T-helper 1 cell treated with Interleukin-12 subunit alpha and Interleukin-12 subunit beta and Interleukin-4 antibody, amounts not matched to agents 30 μg/mL and 1 μg/mL, for 36 hours (primary cell): ENCODE results near the gene CNOT11.
A peak's percentile ranks its signal among the peaks of the same experiment; 100 is the strongest.

Experiments
- H3K27ac Mint-ChIP-seq: one replicate; pipeline ENCODE4 v1.8.0; 2021; ENCODE audit warnings: mild to moderate bottlenecking, mixed read lengths
- H3K27me3 Mint-ChIP-seq: one replicate; pipeline ENCODE4 v1.8.0; 2021; ENCODE audit warnings: low read depth, mixed read lengths
- H3K36me3 Mint-ChIP-seq: one replicate; pipeline ENCODE4 v1.8.0; 2021; ENCODE audit warnings: low read depth, mixed read lengths
- H3K4me1 Mint-ChIP-seq: one replicate; pipeline ENCODE4 v1.8.0; 2021; ENCODE audit warnings: low read depth, mixed read lengths
- H3K4me3 Mint-ChIP-seq: one replicate; pipeline ENCODE4 v1.8.0; 2021; ENCODE audit warnings: mild to moderate bottlenecking, moderate library complexity, mixed read lengths
- H3K9me3 Mint-ChIP-seq: one replicate; pipeline ENCODE4 v1.8.0; 2021; ENCODE audit warnings: mixed read lengths

The CNOT11 gene

DNA sequence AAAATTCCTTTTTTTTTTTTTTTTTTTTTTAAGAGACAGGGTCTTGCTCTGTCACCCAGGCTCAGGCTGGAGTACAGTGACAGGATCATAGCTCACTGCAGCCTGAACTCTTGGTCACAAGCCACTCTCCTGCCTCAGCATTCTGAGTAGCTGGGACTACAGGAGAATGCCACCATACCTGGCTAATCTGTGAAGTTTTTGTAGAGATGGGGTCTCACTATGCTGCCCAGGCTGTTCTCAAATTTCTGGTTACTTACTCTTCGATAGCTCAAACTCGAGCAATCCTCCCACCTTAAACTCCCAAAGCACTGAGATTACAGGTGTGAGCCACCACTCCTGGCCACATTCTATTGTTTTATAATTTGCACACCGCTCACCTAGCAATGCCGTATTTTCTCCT is 28.8 kb downstream of the CNOT11 start:
- Mint-ChIP-seq H3K4me3 (no peak overlapping the region), H3K27ac (no peak overlapping the region), H3K4me1 (peaks cover 27% of the 10 kb centered on the region), H3K9me3 (no peaks in the 10 kb centered on the region), H3K27me3 (no peaks in the 10 kb centered on the region), H3K36me3 (peaks cover 66% of the 10 kb centered on the region)

DNA sequence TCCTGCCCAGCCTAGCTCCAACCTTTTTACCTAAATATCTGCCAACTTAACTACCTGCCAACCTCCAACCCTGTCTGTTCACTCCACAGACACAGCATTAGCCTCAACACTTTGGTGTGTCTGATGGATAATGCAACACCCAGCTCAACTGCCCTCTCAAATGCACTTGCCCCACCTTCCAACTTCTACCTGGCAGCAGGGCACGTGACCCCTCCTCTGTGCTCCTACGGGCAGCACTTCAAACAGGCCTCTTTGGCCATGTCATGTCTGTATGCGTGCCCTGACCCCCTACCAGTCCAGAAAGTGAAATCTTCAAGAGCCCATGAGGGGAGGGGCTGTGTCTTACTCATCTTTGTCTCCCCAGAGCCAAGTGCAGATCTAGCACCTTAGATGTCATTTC is 30.3 kb downstream of the CNOT11 start:
- Mint-ChIP-seq H3K9me3 (no peaks in the 10 kb centered on the region), H3K27me3 (no peaks in the 10 kb centered on the region), H3K4me1 (peaks cover 28% of the 10 kb centered on the region), H3K4me3 (no peak overlapping the region), H3K36me3 (peaks cover 69% of the 10 kb centered on the region), H3K27ac (no peak overlapping the region)

DNA sequence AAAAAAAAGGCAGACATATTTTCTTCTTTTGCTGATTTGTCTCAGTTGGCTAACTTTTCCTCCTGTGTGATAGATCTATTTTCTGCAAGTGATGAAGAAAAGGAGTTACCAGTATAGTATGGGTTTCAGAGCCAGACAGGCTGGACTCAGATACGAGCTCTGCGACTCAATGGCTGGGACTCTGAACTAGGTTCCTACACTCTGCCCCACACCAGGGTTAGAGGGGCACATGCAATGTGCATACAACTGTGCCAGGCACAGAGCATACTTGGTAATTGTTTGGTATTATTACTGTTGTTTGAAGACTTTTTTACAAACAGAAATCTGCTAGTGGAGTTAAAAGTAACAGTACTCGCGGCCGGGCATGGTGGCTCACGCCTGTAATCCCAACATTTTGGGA is 34.0 kb downstream of the CNOT11 start:
- Mint-ChIP-seq H3K27me3 (no peaks in the 10 kb centered on the region), H3K27ac (no peak overlapping the region), H3K9me3 (no peaks in the 10 kb centered on the region), H3K4me1 (peaks cover 17% of the 10 kb centered on the region), H3K4me3 (no peak overlapping the region), H3K36me3 (peaks cover 46% of the 10 kb centered on the region)

DNA sequence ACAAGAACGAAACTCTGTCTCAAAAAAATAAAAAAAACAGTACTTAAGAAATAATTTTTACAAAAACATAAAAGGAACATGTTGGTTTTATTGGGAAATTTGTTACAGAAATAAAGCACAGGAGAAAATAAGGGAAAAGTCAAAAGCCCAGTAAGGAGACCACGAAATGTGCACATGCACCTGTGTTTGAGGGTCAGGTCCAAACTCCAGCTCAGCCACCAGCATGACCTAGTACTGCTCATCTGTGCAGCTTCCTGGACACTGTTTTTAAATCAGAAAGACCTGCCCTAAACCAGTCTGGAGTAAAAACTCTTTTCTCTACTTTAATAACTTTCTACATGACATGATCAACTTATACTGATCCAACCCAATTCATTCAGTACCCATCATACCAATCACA is 34.6 kb downstream of the CNOT11 start:
- Mint-ChIP-seq H3K27me3 (no peaks in the 10 kb centered on the region), H3K36me3 (peaks cover 40% of the 10 kb centered on the region), H3K4me3 (no peak overlapping the region), H3K9me3 (no peaks in the 10 kb centered on the region), H3K27ac (no peak overlapping the region), H3K4me1 (peaks cover 12% of the 10 kb centered on the region)

DNA sequence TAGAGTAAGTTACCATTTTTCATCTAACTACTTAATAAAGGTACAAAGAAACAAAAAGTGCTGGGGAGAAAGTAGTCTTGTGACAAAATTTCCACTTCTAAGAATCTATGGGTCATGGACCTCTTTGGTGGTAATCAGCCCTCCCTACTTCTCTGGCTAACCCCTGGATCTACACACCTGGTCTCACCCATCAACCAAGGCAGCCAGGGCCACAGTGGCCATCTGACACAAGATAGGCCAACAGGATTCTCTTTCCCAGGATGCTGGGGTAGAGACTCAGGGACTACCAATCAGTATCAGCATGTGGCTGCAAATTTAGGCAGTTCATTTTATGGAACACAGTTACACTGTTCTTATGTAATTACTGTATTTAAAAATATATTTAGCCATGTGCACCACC is 38.0 kb downstream of the CNOT11 start:
- Mint-ChIP-seq H3K27ac (no peak overlapping the region), H3K36me3 (peaks cover 31% of the 10 kb centered on the region), H3K9me3 (no peaks in the 10 kb centered on the region), H3K27me3 (no peaks in the 10 kb centered on the region), H3K4me3 (no peak overlapping the region), H3K4me1 (peaks cover 16% of the 10 kb centered on the region)

DNA sequence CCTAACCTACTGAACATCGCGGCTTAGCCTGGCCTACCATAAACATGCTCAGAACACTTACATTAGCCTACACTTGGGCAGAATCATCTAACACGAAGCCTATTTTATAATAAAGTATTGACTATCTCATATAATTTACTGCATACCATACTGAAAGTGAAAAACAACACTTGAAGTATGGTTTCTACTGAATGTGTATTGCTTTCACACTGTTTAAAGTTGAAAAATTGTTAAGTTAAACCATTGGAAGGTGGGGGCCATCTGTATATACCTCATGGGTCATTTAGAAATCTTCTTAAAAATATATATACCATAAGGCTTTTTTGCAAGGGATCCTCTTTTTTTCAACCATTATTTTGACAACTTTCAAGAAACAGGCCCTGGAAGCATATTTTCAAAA is 39.3 kb downstream of the CNOT11 start:
- Mint-ChIP-seq H3K36me3 (peaks cover 25% of the 10 kb centered on the region), H3K4me3 (no peak overlapping the region), H3K27ac (no peak overlapping the region), H3K27me3 (no peaks in the 10 kb centered on the region), H3K4me1 (peaks cover 15% of the 10 kb centered on the region), H3K9me3 (no peaks in the 10 kb centered on the region)

DNA sequence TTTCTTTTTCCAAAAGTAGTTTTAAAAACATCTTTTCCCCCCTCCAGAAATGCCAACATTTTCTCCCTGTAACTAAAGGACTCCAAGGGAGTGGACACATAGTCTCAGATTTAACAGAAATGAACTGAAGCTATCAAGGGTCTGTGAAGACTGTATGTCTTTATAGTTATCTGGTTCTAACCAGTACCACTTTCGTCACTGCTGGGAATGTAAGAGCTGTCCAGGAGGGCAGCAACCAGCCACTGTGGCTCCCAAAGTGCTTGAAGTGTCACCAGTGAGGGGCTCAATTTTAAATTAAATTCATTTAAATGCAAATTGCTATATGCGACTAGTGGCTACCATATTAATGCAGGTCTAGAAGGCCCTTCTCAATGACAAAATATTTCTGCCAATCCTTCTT is 40.9 kb downstream of the CNOT11 start:
- peaks cover 20% of the 10 kb centered on the region for H3K4me1 Mint-ChIP-seq
- H3K27ac Mint-ChIP-seq, result no peak overlapping the region

DNA sequence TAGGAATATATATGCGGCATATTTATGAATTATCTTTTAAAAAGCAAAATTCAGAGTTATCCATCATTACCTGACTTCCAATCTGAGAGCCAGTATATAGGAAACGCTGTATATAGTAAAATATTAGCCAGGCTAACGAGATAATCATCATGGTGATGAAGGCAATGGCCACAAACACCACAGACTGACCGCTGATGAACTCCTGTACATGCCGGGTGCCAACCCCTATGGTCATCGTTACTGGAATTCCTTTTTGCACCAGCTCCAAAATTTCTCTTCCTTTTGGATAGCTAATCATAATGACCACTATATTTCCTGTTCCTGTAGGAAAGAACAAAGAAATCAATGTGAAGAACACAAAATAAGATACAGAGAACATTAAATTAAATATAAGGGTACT is 42.2 kb downstream of the CNOT11 start:
- Mint-ChIP-seq H3K4me3 (no peak overlapping the region), H3K9me3 (no peaks in the 10 kb centered on the region), H3K4me1 (peaks cover 28% of the 10 kb centered on the region), H3K27ac (no peak overlapping the region), H3K36me3 (peaks cover 17% of the 10 kb centered on the region), H3K27me3 (no peaks in the 10 kb centered on the region)

More for the DNA sequence above, 40.9 kb downstream of the CNOT11 start:
- Mint-ChIP-seq H3K9me3 (no peaks in the 10 kb centered on the region), H3K4me3 (no peak overlapping the region), H3K27me3 (no peaks in the 10 kb centered on the region), H3K36me3 (peaks cover 15% of the 10 kb centered on the region)

DNA sequence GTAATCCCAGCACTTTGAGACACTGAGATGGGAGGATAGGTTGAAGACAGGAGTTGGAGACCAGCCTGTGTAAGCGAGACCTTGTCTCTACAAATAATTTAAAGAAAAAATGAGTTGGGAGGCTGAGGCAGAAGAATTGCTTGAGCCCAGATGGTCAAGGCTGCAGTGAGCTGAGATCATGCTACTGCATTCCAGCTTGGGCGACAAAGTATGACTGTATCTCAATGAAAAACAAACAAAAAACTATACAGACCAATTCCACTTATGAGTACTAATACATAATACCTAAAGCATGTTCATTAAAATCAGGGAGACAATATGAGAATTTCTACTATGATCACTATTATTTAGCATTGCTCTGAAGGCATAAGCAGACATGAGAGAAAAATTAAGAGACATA is 43.2 kb downstream of the CNOT11 start:
- Mint-ChIP-seq H3K36me3 (peaks cover 20% of the 10 kb centered on the region), H3K9me3 (no peaks in the 10 kb centered on the region), H3K4me3 (no peak overlapping the region), H3K4me1 (peaks cover 33% of the 10 kb centered on the region), H3K27me3 (no peaks in the 10 kb centered on the region), H3K27ac (no peak overlapping the region)

DNA sequence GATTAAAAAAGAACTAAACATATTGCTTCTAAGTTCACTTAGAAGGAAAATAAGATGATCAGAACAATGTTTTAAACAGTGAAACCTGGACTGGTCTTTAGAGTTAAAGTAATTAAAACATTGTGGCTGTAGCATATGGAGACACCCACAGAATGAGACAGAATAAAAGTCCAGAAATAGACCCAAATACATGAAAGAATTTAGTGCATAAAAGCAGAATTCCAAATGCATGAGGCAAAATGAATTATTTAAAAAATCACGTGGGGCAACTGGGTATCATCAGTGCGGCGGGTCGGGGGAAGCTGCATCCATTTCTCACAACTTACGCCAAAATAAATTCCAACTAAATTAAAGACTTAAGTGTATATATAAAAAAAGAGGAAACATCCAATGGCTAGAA is 43.7 kb downstream of the CNOT11 start:
- peaks cover 21% of the 10 kb centered on the region for H3K36me3 Mint-ChIP-seq
- H3K9me3 Mint-ChIP-seq, result no peaks in the 10 kb centered on the region
- peaks cover 36% of the 10 kb centered on the region for H3K4me1 Mint-ChIP-seq
- no peak overlapping the region for H3K27ac Mint-ChIP-seq
- no peaks in the 10 kb centered on the region for H3K27me3 Mint-ChIP-seq
- H3K4me3 Mint-ChIP-seq, result no peak overlapping the region

DNA sequence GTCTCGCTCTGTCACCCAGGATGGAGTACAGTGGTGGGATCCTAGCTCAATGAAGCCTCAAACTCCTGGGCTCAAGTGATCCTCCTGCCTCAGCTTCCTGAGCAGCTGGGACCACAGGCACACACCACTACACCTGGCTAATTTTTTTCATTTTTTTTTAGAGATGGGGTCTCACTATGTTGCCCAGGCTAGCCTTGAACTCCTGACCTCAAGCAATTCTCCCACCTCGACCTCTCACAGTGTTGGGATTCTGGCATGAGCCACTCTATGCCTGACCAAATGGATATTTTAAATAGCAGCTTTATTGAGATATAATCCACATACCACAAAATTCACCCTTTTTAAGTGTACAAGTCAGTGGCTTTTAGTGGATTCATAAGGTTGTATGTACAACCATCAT is 44.7 kb downstream of the CNOT11 start:
- H3K27me3 Mint-ChIP-seq, result no peaks in the 10 kb centered on the region
- H3K9me3 Mint-ChIP-seq, result no peaks in the 10 kb centered on the region
- peaks cover 30% of the 10 kb centered on the region for H3K36me3 Mint-ChIP-seq
- H3K27ac Mint-ChIP-seq, result no peak overlapping the region
- H3K4me3 Mint-ChIP-seq, result no peak overlapping the region
- H3K4me1 Mint-ChIP-seq, result peaks cover 43% of the 10 kb centered on the region

DNA sequence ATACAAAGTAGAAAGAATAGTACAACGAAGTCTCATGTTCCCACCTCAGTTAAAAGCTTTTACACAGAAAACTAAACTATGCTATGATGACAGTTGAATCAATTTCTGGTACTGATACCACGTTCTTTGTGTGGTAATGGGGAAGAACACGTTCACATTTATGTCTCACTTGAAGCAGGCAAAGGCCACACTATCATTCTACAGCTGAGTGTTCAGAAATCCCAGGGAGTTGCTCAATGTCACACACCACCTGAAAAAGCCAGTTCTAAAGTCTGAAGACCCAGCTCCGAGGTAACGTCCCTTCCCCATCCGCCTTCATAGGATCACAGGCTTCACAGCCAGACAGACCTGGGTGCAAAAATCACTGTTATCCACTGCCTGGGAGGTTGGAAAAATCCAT is 46.9 kb downstream of the CNOT11 start:
- H3K36me3 Mint-ChIP-seq, result peaks cover 39% of the 10 kb centered on the region
- no peaks in the 10 kb centered on the region for H3K27me3 Mint-ChIP-seq
- no peaks in the 10 kb centered on the region for H3K9me3 Mint-ChIP-seq
- H3K27ac Mint-ChIP-seq, result no peak overlapping the region
- H3K4me3 Mint-ChIP-seq, result peak overlapping the region; percentile 0
- peaks cover 51% of the 10 kb centered on the region for H3K4me1 Mint-ChIP-seq

DNA sequence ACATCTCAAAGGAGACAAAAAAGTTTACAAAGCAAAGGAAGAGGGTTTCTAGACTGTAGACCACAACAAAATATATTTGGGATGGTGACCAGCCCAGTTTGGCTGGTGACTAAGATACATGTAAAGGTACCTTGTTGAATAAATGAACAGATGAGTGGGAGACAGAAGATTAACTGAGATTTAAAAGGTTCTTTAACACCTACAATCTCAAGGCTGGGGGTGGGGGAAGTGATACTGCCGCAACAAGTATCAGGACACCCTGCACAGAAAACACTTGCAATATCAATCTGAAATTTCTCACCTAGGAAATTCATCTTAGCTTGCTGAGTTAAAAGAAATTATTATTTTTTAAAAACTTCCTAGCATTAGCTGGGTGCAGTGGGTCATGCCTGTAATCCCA is 47.5 kb downstream of the CNOT11 start:
- Mint-ChIP-seq H3K4me3 (peak overlapping the region; percentile 0), H3K27me3 (no peaks in the 10 kb centered on the region), H3K9me3 (no peaks in the 10 kb centered on the region), H3K36me3 (peaks cover 41% of the 10 kb centered on the region), H3K27ac (peak overlapping the region; percentile 0), H3K4me1 (peaks cover 54% of the 10 kb centered on the region)

DNA sequence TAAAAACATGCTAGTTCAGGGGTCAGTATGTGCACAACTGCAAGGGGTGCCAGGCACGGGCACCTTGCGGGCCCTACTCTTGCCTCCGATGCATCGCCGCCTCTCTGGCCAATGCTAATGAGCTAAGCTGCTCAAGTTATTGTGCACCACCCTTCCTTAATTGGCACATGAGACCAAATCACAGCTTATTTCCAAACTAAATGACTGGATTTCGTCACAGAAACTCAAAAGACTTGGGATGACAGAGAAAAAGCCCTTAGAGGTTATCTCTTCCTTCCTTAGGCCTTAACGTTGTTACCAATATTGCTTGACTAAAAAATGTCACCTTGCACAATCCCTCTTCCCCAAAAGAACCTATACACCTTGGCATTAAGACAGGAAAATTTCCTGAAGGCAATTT is 48.1 kb downstream of the CNOT11 start:
- peaks cover 59% of the 10 kb centered on the region for H3K4me1 Mint-ChIP-seq
- H3K4me3 Mint-ChIP-seq, result peak overlapping the region; percentile 4
- peaks cover 48% of the 10 kb centered on the region for H3K36me3 Mint-ChIP-seq
- H3K27me3 Mint-ChIP-seq, result no peaks in the 10 kb centered on the region
- no peak overlapping the region for H3K27ac Mint-ChIP-seq
- H3K9me3 Mint-ChIP-seq, result no peaks in the 10 kb centered on the region

DNA sequence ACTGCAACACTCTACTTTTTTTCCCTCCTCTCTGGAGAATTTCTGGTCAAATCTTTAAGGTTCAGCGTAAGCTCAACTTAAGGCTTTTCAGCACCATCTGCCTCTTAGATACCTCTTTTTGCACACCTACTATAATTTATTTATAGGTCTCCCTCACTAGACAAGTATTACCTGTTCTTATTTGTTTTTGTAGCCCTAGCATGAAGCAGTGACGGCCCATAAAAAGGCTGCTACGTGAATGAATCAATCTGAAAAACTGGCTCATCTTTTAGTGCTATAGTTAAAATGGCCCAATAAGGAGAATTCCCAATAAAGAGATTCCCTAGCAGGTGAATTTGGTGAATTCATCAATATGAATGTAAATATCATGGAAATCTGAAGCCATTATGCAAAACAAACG is 49.3 kb downstream of the CNOT11 start:
- H3K4me1 Mint-ChIP-seq, result peaks cover 60% of the 10 kb centered on the region
- no peak overlapping the region for H3K27ac Mint-ChIP-seq
- peaks cover 57% of the 10 kb centered on the region for H3K36me3 Mint-ChIP-seq
- no peaks in the 10 kb centered on the region for H3K27me3 Mint-ChIP-seq
- no peak overlapping the region for H3K4me3 Mint-ChIP-seq
- H3K9me3 Mint-ChIP-seq, result no peaks in the 10 kb centered on the region

DNA sequence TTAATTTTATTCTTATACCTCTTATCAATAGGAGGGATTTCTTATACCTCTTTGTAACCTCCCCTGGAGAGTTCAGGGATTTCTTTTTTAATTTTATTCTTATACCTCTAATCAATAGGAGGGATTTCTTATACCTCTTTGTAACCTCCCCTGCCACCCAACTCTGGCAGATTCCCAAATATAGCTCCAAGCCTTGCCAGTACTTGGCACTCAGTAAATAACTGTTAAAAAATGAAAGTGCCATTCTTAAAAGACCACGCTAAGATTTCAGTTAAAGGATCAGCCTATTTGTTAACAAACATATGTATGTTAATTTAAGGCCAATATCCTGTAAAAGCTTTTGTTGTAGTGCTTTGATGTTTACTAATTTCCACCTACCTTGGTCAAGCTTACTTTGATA is 51.0 kb downstream of the CNOT11 start:
- Mint-ChIP-seq H3K27ac (no peak overlapping the region), H3K27me3 (no peaks in the 10 kb centered on the region), H3K9me3 (no peaks in the 10 kb centered on the region), H3K4me1 (peaks cover 55% of the 10 kb centered on the region), H3K36me3 (peaks cover 61% of the 10 kb centered on the region), H3K4me3 (peak overlapping the region; percentile 43)
